HG02840 (cell line): ENCODE measurements around the gene RGMA.
A peak's percentile ranks its signal among the peaks of the same experiment; 100 is the strongest.

ENCODE experiments used
- ATAC-seq: cut with Tn5 transposase; IDR thresholded peaks from one replicate; pipeline ENCODE4 v1.9.1; 2021; ENCODE audit warnings: mild to moderate bottlenecking, moderate library complexity, moderate number of reproducible peaks; ENCODE audit not compliant: unreplicated experiment, low FRiP score

The RGMA gene

GRCh38 chr15:93024716-93025624, 64.0 kb downstream of the RGMA start:
- no peak for ATAC-seq

DNA sequence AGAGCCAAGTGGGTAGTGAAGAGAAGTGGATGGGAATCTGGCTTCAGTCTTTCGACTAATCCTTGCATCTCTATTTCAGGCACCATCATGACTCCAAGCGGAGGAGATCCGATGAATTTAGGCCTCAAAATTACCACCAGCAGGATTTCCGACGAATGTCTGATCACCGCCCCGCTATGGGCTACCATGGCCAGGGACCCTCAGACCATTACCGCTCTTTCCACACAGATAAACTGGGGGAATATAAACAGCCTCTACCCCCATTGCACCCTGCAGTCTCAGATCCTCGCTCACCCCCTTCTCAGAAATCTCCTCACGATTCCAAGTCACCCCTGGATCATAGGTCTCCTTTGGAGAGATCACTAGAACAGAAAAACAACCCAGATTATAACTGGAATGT, 64.7 kb downstream of the RGMA start:
- ATAC-seq = no peak

DNA sequence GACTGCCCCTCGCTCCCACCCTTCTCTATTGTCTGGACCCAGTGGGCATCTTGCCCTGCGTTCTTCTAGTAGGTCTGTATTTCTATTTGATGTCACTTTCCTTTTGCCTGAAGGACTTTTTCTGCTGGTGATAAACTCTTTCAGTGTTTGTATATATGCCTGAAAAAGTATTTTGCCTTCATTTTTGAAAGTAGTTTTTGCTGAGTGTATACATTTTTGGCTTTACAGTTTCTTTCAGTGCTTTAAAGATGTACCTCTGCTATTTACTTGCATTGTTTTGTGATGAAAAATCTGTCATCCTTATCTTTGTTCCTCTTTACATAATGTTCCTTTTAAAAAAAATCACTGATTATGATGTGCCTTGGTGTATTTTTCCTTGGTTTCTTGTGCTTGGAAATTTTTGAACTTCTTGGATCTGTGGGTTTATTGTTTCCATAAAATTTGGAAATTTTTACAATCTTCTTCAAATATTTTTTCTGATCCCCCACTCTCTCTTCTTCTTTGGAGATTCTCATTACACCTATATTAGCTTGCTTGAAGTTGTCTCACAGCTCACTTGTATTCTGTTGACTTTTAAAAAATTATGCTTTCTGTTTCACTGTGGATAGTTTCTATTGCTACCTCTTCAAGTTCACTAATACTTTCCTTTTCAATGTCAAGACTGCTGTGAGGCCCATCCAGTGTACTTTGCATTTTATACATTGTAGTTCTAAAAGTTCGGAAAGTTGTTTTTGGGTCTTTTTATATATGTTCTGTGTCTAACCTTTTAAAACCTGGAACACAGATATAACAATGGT, 67.8 kb downstream of the RGMA start:
- peak; percentile 74 for ATAC-seq

DNA sequence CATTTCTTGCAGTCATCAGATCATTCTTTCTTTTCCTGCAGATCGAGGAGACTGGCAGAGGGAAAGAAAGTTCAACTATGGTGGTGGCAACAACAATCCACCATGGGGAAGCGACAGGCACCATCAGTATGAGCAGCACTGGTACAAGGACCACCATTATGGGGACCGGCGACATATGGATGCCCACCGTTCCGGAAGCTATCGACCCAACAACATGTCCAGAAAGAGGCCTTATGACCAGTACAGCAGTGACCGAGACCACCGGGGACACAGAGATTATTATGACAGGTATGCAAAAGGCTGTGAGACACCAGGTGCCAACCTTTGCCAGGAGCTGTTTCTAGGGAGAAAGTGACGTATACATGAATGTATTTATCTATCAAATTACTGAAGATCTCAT, 69.0 kb downstream of the RGMA start:
- no peak for ATAC-seq

- ATAC-seq = no peak
Measured at GRCh38 chr15:93019090-93019489, 69.9 kb downstream of the RGMA start.

- no peak for ATAC-seq
Measured at GRCh38 chr15:93018574-93018973, 70.4 kb downstream of the RGMA start.

DNA sequence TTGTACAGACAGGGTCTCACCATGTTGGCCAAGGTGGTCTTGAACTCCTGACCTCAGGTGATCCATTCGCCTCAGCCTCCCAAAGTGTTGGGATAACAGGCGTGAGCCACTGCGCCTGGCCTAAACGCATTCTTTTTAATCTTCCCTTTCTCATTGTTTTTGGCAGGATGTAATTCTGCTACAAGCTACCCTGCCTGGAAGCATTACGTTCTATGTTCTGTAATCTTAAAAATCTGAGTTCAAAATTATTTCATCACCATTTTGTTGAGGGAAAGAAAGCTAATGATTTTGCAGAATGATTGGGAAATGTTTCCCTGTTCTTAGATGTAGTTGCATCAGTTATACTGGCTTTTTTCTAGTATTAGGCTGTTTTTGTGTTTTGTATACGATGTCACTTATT, 71.5 kb downstream of the RGMA start:
- ATAC-seq = no peak

DNA sequence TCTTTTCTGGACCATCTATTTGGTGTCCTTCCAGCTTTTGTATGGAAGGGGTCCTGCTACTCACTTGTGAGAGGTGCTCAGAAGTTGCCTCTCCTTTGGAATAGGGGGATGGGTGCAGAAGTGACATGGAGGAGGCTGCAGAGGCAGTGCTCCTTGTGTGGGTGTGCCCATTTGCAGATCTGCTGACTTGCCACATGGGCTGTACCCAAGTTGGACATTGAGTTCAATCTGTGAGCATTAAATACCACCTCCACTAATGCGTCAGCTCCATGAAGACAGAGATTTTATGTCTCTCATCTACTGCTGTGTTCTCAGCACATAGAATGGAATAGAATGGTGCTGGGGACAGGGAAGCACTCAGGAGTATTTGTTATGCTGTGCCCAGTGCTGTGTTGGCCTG, 76.2 kb downstream of the RGMA start:
- ATAC-seq = no peak

DNA sequence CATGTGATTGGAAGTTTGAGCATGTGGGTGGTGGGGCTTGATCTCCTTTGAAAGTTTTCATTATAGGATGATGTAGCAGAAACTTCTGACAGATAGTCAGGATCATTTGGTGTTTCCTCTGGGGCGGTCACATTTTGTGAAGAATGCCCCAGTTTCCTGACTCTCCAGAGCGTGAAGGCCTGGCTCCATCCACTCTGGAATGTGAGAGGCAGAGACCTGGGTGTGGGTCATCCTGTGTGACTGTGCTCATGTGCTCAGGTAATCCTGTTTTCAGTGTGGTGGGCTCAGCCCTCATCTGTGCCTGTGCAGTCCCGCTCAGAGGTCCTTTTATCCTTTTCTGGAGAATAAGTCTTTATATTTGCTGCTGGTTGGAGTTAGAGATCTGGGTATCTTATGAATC, 81.0 kb downstream of the RGMA start:
- no peak for ATAC-seq

DNA sequence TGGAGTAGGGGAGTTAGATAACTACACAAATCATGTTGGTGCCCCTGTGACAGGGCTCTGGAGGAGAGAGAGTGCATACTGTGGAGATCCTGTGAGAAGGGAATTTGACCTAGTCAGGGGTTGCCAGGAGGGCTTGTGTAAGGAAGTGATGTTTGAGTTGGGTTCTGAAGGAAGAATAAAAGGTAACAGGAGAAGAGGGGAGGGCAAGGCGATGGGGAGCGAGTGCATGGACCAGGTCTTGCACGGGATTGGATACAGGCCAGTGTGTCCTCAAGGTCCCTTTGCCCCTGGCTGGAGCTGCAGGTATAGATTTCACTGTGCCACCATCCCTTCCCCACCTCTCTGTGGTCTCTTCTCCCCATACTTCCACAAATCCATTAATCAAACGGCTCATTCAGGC, 83.9 kb downstream of the RGMA start:
- ATAC-seq = no peak

DNA sequence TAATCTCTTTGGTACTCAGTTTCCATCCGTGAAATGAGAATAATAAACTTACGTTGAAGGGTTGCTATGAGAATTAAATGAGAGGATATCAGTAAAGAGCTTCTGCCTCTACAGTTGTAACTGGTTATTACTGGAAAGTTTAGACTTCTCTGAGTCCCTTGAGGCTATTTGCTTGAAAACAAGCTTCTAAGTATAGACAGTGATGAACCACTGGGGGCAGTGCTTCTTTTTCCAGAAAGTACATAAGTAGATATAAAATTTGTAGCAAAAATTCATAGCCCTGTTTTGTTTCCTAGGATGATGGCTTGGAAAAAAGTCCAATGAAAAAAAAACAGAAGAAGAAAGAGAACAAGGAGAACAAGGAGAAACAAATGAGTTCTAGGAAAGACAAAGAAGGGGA, 87.1 kb downstream of the RGMA start:
- ATAC-seq = no peak

DNA sequence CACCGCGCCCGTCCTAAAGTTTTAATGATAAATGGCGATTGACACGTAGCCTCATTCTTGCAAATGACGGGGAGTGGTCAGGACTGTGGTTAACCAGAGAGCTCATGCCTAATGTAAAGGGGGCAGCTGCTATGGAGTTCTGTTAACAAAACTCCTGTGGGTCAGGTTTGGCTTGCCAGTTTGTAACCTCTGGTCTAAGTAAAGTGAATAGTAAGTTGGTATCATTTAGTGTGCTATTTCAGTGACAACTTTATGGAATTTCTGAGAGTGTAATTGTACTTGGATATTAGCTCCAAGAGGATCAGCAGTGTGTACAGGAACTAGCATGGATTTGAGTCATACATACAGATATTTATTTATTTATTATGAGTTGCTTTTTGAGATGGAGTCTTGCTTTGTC, 87.9 kb downstream of the RGMA start:
- no peak for ATAC-seq

GRCh38 chr15:92997821-92998220, 91.2 kb downstream of the RGMA start:
- no peak for ATAC-seq

- ATAC-seq = no peak
Measured at GRCh38 chr15:92992720-92993119, 96.3 kb downstream of the RGMA start.

- no peak for ATAC-seq
Measured at GRCh38 chr15:92990031-92990430, 99.0 kb downstream of the RGMA start.

- no peak for ATAC-seq
Measured at GRCh38 chr15:92989470-92989869, 99.5 kb downstream of the RGMA start.
